ENCODE measurements around the gene WDR93. TPM values are rescaled to one million over a fixed set of nuclear protein-coding genes. Genes with fewer than 3 reads are reported as not detected.

The WDR93 gene
- total and polyA plus RNA-seq, 12 donors: 0.09 to 0.15 (median 0.15) TPM; not detected in 9

DNA sequence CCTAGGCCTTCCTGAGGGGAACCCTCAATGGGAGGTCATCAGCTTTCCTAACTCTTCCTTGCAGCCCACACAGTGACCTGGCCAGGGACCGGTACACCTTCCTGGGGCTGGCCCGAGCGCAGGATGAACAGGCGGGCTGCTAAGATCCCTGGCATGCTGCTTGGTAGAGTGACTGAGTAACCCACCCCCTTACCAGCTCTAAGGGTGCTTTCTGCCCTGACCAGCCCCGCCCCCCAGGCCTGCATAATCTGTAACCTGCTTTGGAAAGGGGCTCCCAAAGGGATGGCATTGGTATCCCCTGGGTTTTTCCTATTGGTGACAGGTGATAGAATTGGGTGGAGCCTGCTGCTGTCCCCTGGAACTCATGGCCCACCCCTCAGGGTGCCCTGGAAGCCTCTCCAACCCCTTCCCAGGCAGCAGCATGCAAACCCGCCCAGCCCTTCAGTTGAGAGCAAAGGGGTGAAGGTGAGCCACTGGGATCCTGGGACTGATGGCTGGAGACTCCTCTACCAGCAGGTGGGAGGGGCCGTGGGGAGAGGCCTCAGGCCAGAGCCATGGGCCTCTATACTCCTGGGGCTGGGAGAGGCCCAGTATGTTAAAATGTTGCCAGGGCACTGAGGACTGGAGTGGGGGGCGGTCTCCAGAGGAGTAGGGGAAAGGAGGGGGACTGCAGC, 24.3 kb upstream of the WDR93 start:
- ATAC-seq (peak in 5 of 8 donors; percentile 2 to 32 (median 19)), DNase-seq (no peak)
- Histone ChIP-seq H3K4me1 (peaks cover 12 to 31% (median 27%) of the 10 kb centered on the region in 9 donors), H3K27me3 (peaks cover 0 to 10% (median 0%) of the 10 kb centered on the region in 7 donors), H3K9me3 (no peaks in the 10 kb centered on the region), H3K36me3 (no peaks in the 10 kb centered on the region), H3K4me3 (peak overlapping the region in 8 of 10 donors; percentile 22 to 60 (median 58)), H3K27ac (peak overlapping the region; percentile 82 to 96 (median 90))
- TF ChIP-seq, protein P1, sequence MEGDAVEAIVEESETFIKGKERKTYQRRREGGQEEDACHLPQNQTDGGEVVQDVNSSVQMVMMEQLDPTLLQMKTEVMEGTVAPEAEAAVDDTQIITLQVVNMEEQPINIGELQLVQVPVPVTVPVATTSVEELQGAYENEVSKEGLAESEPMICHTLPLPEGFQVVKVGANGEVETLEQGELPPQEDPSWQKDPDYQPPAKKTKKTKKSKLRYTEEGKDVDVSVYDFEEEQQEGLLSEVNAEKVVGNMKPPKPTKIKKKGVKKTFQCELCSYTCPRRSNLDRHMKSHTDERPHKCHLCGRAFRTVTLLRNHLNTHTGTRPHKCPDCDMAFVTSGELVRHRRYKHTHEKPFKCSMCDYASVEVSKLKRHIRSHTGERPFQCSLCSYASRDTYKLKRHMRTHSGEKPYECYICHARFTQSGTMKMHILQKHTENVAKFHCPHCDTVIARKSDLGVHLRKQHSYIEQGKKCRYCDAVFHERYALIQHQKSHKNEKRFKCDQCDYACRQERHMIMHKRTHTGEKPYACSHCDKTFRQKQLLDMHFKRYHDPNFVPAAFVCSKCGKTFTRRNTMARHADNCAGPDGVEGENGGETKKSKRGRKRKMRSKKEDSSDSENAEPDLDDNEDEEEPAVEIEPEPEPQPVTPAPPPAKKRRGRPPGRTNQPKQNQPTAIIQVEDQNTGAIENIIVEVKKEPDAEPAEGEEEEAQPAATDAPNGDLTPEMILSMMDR (IDR thresholded peaks at IDR 0.05): no peak
- intact Hi-C loops (cut with DNase I): no loop called here
- 92 to 95% methylated on average over 8 of the region's 8 CpGs for WGBS, 2 donors

DNA sequence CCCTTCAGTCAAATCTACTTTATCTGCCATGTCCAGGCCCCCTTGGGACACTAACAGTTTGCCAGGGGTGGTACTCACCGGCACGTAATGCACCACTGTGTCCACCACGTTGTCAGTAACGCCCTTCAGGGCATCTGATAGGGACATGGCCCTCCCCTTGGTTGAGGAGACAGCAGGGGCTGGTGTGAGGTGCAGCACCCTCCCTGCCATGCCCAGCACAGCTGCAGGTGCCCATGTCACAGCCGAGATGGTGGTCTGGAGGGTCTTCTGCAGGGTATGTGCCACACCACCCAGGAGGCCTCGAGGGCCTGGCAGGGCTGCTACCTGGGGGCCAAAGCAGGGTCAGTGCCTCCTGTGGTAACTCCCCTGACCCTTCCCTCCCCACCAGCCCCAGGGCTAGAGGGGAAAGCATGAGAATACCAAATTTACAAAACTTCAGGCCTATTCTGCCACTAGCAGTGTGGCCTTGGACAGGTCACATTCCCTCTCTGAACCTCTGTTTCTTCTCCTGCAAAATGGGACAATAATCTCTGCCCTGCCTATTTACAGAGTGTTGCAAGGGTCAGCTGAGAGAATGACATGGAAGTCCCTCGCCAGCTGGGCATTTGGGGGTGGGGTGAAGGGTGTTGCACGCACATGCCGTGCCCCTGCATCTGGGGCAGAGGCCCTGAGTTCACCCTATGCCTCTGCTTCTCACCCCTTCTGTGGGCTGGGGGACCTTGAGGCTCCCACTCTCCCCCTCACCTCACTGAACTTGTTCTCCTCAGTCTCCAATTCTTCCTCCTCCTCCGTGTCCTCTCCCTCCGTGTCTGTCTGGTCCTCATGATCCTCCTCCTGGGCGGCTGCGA, 23.5 kb upstream of the WDR93 start:
- intact Hi-C loops (cut with DNase I): no loop called here
- 79 to 80% methylated on average over 13 of the region's 13 CpGs for whole genome bisulfite sequencing, 2 donors
- H3K4me1 ChIP-seq: peaks cover 12 to 31% (median 27%) of the 10 kb centered on the region in 9 donors
- H3K27me3 ChIP-seq: peaks cover 0 to 10% (median 0%) of the 10 kb centered on the region in 7 donors
- peak in 2 of 8 donors; percentile 3 to 4 for ATAC-seq
- no peaks in the 10 kb centered on the region for H3K36me3 ChIP-seq
- H3K4me3 ChIP-seq: no peak overlapping the region
- H3K27ac ChIP-seq: peak overlapping the region in 1 of 10 donors; percentile 96
- H3K9me3 ChIP-seq: no peaks in the 10 kb centered on the region
- TF ChIP-seq, protein P1 (IDR thresholded peaks at IDR 0.05): no peak
- DNase-seq: no peak

DNA sequence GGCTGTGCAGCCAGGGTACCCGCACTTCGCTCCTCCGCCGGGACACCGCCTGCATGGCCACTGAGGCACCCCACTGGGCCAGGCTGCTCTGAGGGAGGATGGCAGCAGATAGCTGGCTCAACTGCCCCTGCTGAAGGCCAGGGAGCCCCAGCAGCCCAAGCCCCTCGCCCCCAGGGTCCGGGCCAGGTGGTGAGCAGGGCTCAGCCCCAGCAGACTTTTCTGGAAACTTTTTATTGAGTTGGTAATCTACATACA, 23.0 kb upstream of the WDR93 start:
- peaks cover 0 to 10% (median 0%) of the 10 kb centered on the region in 7 donors for H3K27me3 ChIP-seq
- TF ChIP-seq, protein P1 (IDR thresholded peaks at IDR 0.05): no peak
- no peak overlapping the region for H3K4me3 ChIP-seq
- H3K36me3 ChIP-seq: no peaks in the 10 kb centered on the region
- H3K27ac ChIP-seq: no peak overlapping the region
- ATAC-seq (no peak), DNase-seq (no peak)
- H3K4me1 ChIP-seq: peaks cover 9 to 25% (median 21%) of the 10 kb centered on the region in 9 donors
- no peaks in the 10 kb centered on the region for H3K9me3 ChIP-seq
- WGBS, 2 donors: 93 to 96% methylated on average over 7 of the region's 7 CpGs
- intact Hi-C loops (cut with DNase I): no loop called here

DNA sequence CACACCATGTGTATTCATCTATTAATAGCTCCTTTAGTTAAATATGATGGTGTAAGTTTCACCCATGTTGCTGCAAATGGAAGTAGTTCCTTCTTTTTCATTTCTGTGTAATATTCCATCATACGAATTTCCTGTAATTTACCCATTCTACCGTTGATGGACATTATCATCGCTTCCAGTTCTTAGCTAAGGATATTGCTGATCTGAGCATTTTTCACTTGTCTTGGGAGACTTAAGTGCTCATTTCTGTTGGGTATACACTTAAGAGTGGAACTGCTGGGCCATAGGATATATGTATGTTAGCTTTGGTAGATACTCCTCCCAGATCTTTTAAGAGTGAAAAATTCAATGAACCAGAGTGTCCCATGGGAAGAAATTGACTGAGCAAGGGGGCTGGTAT, 22.4 kb upstream of the WDR93 start:
- TF ChIP-seq, protein P1 (IDR thresholded peaks at IDR 0.05): no peak
- DNase-seq (no peak), ATAC-seq (no peak)
- no peak overlapping the region for H3K4me3 ChIP-seq
- no peak overlapping the region for H3K27ac ChIP-seq
- H3K27me3 ChIP-seq: peaks cover 0 to 10% (median 0%) of the 10 kb centered on the region in 7 donors
- no peaks in the 10 kb centered on the region for H3K36me3 ChIP-seq
- intact Hi-C loops (cut with DNase I): no loop called here
- H3K4me1 ChIP-seq: peaks cover 4 to 20% (median 16%) of the 10 kb centered on the region in 9 donors
- 91 to 95% methylated on average over 3 of the region's 3 CpGs for WGBS, 2 donors
- H3K9me3 ChIP-seq: no peaks in the 10 kb centered on the region

Measured in heart right ventricle (tissue), 16 donors.